HepG2 (cell line): ENCODE data around the gene PRKAG3. TPM values are rescaled to one million over a fixed set of nuclear protein-coding genes. Genes with fewer than 3 reads are reported as not detected.

Experiments
- CEBPG ChIP-seq: IDR thresholded peaks from 2 replicates; pipeline ENCODE4 v1.6.1; 2016
- HDAC2 ChIP-seq: sonication (generic); formaldehyde crosslinking; IDR thresholded peaks from 2 replicates; pipeline ENCODE4 v1.4.0; 2020; ENCODE audit warnings: missing genetic modification reagents
- IRX3 ChIP-seq: sonication (generic); formaldehyde crosslinking; IDR thresholded peaks from 2 replicates; pipeline ENCODE4 v1.8.1; 2023; ENCODE audit warnings: mild to moderate bottlenecking, low read depth, missing genetic modification reagents, borderline replicate concordance
- ISL2 ChIP-seq: sonication (generic); formaldehyde crosslinking; IDR thresholded peaks from 2 replicates; pipeline ENCODE4 v1.5.0; 2020; ENCODE audit warnings: missing genetic modification reagents
- JUND ChIP-seq: sonication (generic); formaldehyde crosslinking; IDR thresholded peaks from 2 replicates; pipeline ENCODE4 v1.8.0; 2022; ENCODE audit warnings: mild to moderate bottlenecking, missing genetic modification reagents
- PTBP1 ChIP-seq: fragments of 200-400 bp; formaldehyde crosslinking; IDR thresholded peaks from 2 replicates; pipeline ENCODE4 v1.6.1; 2018; ENCODE audit warnings: low read length, low read depth; ENCODE audit not compliant: poor library complexity, severe bottlenecking
- SOX5 ChIP-seq: IDR thresholded peaks from 2 replicates; pipeline ENCODE4 v1.6.1; 2016; ENCODE audit warnings: borderline replicate concordance
- ZNF121 ChIP-seq: sonication (generic); formaldehyde crosslinking; IDR thresholded peaks from 2 replicates; pipeline ENCODE4 v1.5.0; 2020; ENCODE audit warnings: mild to moderate bottlenecking, missing genetic modification reagents
- ZNF30 ChIP-seq: sonication (generic); formaldehyde crosslinking; IDR thresholded peaks from 2 replicates; pipeline ENCODE4 v1.5.0; 2020; ENCODE audit warnings: mild to moderate bottlenecking, missing genetic modification reagents
- ZNF557 ChIP-seq: sonication (generic); formaldehyde crosslinking; IDR thresholded peaks from 2 replicates; pipeline ENCODE4 v1.4.0; 2020; ENCODE audit warnings: missing genetic modification reagents
- ZSCAN29 ChIP-seq: sonication (generic); formaldehyde crosslinking; conservative IDR thresholded peaks from 2 replicates; pipeline ENCODE4 v1.4.0; 2020; ENCODE audit warnings: mild to moderate bottlenecking, missing genetic modification reagents
- ZSCAN30 ChIP-seq: sonication (generic); formaldehyde crosslinking; IDR thresholded peaks from 2 replicates; pipeline ENCODE4 v1.5.0; 2020; ENCODE audit warnings: mild to moderate bottlenecking, missing genetic modification reagents
- polyA plus RNA-seq, 8 experiments: library from polyadenylated mRNA; depleted of rRNA in 3 of 8; stranded (reverse) in 7 of 8; unstranded in 1 of 8; fragments of >200 nt; fragmentation: Illumina TruSeq in 4 of 8; extraction: Trizol in 4 of 8; gene quantifications; 2 replicates each; pipeline versions ENCODE4 v1.2.1 to v1.2.3, GENCODE V29; 2011 to 2016; ENCODE audit warnings: low read depth in 4 of 8, missing spikeins in 1 of 8, mixed read lengths in 1 of 8; ENCODE audit not compliant: insufficient read depth in 1 of 8
- total RNA-seq, 5 experiments: library from RNA; depleted of rRNA; stranded (reverse); fragments of >200 nt; fragmentation: Illumina TruSeq; extraction: Trizol; gene quantifications; 2 replicates each; pipeline ENCODE4 v1.2.3, GENCODE V29; 2016; ENCODE audit warnings: low read depth in 1 of 5
- TF ChIP-seq, protein P1 (sequence below): sonication (generic); IDR thresholded peaks from 2 replicates; pipeline ENCODE4 v1.6.1; 2016; ENCODE audit warnings: low read depth, borderline replicate concordance
- TF ChIP-seq, protein P2 (sequence below): IDR thresholded peaks from 2 replicates; pipeline ENCODE4 v1.6.1; 2016; ENCODE audit warnings: missing genetic modification reagents, missing compliant biosample characterization
- TF ChIP-seq, protein P3 (sequence below): sonication (generic); formaldehyde crosslinking; IDR thresholded peaks from 2 replicates; pipeline ENCODE4 v1.5.0; 2020; ENCODE audit warnings: missing genetic modification reagents, mild to moderate bottlenecking, borderline replicate concordance
- TF ChIP-seq, protein P4 (sequence below): sonication (generic); formaldehyde crosslinking; IDR thresholded peaks from 2 replicates; pipeline ENCODE4 v1.5.0; 2020; ENCODE audit warnings: mild to moderate bottlenecking, missing genetic modification reagents
- TF ChIP-seq, protein P5 (sequence below): sonication (generic); formaldehyde crosslinking; IDR thresholded peaks from 2 replicates; pipeline ENCODE4 v1.4.0; 2020; ENCODE audit warnings: low read depth, missing genetic modification reagents
- TF ChIP-seq, protein P6 (sequence below): sonication (generic); formaldehyde crosslinking; IDR thresholded peaks from 2 replicates; pipeline ENCODE4 v1.9.0; 2022; ENCODE audit warnings: low read depth, missing genetic modification reagents

PRKAG3 gene
- total and polyA plus RNA-seq, 2 of the 13 experiments (the other 11 are each of a cell fraction or from before 2014, with no cell fraction given): not detected

DNA sequence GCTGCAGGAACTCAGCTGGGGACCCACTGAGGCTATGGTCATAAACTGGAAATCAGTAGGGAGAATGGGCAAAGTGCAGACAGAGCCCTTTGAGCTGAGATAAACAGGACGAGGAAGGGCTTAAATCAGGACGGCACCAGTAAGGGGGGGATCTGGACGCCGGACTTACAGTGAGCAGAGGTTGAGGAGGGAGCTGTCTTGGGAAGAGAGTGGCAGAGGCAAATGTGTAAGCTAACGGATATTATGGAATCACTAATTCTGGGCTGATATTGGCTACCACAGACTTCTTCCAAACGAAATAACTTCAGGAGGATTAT, 49.1 kb downstream of the PRKAG3 start (continued):
- TF ChIP-seq, protein P1, sequence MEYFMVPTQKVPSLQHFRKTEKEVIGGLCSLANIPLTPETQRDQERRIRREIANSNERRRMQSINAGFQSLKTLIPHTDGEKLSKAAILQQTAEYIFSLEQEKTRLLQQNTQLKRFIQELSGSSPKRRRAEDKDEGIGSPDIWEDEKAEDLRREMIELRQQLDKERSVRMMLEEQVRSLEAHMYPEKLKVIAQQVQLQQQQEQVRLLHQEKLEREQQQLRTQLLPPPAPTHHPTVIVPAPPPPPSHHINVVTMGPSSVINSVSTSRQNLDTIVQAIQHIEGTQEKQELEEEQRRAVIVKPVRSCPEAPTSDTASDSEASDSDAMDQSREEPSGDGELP: peak; percentile 33; the same call in 1 of the 2 replicates
- TF ChIP-seq ZNF121 (CRISPR knock-in tag): 0 out of 2 replicates have a peak, but pooled peaks have one; percentile 6
- TF ChIP-seq, protein P2, sequence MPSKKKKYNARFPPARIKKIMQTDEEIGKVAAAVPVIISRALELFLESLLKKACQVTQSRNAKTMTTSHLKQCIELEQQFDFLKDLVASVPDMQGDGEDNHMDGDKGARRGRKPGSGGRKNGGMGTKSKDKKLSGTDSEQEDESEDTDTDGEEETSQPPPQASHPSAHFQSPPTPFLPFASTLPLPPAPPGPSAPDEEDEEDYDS (CRISPR knock-in tag): peak; percentile 82
- TF ChIP-seq CEBPG (CRISPR knock-in tag): 0 out of 2 replicates have a peak, but pooled peaks have one; percentile 26
- TF ChIP-seq, protein P3, sequence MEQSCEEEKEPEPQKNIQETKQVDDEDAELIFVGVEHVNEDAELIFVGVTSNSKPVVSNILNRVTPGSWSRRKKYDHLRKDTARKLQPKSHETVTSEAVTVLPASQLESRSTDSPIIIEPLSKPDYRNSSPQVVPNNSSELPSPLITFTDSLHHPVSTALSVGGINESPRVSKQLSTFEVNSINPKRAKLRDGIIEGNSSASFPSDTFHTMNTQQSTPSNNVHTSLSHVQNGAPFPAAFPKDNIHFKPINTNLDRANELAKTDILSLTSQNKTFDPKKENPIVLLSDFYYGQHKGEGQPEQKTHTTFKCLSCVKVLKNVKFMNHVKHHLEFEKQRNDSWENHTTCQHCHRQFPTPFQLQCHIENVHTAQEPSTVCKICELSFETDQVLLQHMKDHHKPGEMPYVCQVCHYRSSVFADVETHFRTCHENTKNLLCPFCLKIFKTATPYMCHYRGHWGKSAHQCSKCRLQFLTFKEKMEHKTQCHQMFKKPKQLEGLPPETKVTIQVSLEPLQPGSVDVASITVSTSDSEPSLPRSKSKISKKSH: no peak
- no peak for TF ChIP-seq ISL2
- TF ChIP-seq, protein P4, sequence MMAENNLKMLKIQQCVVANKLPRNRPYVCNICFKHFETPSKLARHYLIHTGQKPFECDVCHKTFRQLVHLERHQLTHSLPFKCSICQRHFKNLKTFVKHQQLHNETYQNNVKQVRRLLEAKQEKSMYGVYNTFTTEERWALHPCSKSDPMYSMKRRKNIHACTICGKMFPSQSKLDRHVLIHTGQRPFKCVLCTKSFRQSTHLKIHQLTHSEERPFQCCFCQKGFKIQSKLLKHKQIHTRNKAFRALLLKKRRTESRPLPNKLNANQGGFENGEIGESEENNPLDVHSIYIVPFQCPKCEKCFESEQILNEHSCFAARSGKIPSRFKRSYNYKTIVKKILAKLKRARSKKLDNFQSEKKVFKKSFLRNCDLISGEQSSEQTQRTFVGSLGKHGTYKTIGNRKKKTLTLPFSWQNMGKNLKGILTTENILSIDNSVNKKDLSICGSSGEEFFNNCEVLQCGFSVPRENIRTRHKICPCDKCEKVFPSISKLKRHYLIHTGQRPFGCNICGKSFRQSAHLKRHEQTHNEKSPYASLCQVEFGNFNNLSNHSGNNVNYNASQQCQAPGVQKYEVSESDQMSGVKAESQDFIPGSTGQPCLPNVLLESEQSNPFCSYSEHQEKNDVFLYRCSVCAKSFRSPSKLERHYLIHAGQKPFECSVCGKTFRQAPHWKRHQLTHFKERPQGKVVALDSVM (CRISPR knock-in tag): 0 out of 2 replicates have a peak, but pooled peaks have one; percentile 0
- TF ChIP-seq, protein P5, sequence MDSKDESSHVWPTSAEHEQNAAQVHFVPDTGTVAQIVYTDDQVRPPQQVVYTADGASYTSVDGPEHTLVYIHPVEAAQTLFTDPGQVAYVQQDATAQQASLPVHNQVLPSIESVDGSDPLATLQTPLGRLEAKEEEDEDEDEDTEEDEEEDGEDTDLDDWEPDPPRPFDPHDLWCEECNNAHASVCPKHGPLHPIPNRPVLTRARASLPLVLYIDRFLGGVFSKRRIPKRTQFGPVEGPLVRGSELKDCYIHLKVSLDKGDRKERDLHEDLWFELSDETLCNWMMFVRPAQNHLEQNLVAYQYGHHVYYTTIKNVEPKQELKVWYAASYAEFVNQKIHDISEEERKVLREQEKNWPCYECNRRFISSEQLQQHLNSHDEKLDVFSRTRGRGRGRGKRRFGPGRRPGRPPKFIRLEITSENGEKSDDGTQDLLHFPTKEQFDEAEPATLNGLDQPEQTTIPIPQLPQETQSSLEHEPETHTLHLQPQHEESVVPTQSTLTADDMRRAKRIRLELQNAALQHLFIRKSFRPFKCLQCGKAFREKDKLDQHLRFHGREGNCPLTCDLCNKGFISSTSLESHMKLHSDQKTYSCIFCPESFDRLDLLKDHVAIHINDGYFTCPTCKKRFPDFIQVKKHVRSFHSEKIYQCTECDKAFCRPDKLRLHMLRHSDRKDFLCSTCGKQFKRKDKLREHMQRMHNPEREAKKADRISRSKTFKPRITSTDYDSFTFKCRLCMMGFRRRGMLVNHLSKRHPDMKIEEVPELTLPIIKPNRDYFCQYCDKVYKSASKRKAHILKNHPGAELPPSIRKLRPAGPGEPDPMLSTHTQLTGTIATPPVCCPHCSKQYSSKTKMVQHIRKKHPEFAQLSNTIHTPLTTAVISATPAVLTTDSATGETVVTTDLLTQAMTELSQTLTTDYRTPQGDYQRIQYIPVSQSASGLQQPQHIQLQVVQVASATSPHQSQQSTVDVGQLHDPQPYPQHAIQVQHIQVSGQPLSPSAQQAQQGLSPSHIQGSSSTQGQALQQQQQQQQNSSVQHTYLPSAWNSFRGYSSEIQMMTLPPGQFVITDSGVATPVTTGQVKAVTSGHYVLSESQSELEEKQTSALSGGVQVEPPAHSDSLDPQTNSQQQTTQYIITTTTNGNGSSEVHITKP (CRISPR knock-in tag): peak; percentile 89
- no peak; the same call in 1 of the 2 replicates for TF ChIP-seq ZNF557 (CRISPR knock-in tag)
- TF ChIP-seq ZNF30 (CRISPR knock-in tag): no peak
- no peak for TF ChIP-seq IRX3 (CRISPR knock-in tag)
- TF ChIP-seq SOX5 (CRISPR knock-in tag): peak; percentile 35; the same call in 1 of the 2 replicates
- TF ChIP-seq ZSCAN30: no peak
- TF ChIP-seq, protein P6, sequence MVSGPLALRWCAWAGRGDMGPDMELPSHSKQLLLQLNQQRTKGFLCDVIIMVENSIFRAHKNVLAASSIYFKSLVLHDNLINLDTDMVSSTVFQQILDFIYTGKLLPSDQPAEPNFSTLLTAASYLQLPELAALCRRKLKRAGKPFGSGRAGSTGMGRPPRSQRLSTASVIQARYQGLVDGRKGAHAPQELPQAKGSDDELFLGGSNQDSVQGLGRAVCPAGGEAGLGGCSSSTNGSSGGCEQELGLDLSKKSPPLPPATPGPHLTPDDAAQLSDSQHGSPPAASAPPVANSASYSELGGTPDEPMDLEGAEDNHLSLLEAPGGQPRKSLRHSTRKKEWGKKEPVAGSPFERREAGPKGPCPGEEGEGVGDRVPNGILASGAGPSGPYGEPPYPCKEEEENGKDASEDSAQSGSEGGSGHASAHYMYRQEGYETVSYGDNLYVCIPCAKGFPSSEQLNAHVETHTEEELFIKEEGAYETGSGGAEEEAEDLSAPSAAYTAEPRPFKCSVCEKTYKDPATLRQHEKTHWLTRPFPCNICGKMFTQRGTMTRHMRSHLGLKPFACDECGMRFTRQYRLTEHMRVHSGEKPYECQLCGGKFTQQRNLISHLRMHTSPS: no peak
- no peak for TF ChIP-seq ZSCAN29 (CRISPR knock-in tag)
- 0 out of 2 replicates have a peak, but pooled peaks have one; percentile 12 for TF ChIP-seq HDAC2 (CRISPR knock-in tag)
- peak; percentile 41; the same call in 1 of the 2 replicates for TF ChIP-seq JUND (CRISPR knock-in tag)
- no peak for TF ChIP-seq PTBP1
